ENCODE measurements around the gene MAP2. TPM values are rescaled to one million over a fixed set of nuclear protein-coding genes. Genes with fewer than 3 reads are reported as not detected.

The MAP2 gene
- total and polyA plus RNA-seq, 4 donors, result 0.70 to 4.2 (median 1.9) TPM

DNA sequence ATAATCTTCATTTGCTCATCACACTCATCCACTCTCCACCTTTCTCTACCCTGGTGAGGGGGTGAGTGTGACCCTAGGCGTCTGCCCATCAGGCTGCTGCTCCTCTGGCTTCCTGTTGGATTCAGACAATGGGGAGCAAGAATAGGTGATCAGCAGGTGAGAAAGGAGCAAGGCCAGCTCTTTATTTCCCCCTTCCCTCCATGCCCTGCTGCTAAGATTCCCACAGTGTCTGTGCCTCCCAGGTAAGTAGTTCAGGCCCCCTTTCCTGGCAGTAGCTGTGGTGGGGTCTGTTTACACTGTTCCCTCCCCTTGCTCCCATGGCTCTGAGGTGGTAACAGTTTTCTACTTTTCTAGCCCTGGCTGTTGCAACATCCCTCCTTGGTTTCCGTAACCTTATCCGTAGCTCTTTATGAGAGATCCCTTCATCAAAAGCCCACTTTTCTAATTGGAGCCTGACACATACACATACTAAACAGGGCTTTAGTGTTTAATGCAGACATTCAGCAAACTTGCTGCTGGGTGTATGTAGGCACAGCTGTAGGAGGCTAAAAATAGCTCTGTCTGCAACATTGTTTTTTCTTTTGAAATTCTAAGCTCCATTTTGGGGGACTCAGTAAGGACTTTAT lies 27.5 kb downstream of the MAP2 start:
- 84% methylated on average over 3 of the region's 3 CpGs for WGBS
- Histone ChIP-seq H3K27ac (ENCODE audit: low read depth in 1 of 2, low read length in 2 of 2) (no peak overlapping the region), H3K27me3 (ENCODE audit: control insufficient read depth in 4 of 4, insufficient read depth in 4 of 4, low read length in 3 of 4) (no peaks in the 10 kb centered on the region)

GRCh38 chr2:209456489-209456888 lies 32.6 kb downstream of the MAP2 start:
- Histone ChIP-seq H3K9me3 (ENCODE audit: control insufficient read depth in 4 of 4, low read length in 3 of 4) (no peaks in the 10 kb centered on the region), H3K4me1 (ENCODE audit: control insufficient read depth in 4 of 4, insufficient read depth in 4 of 4, low read length in 3 of 4) (peaks cover 0 to 8% (median 0%) of the 10 kb centered on the region in 4 donors), H3K9ac (ENCODE audit: low read depth in 1 of 2, low read length in 2 of 2) (no peak overlapping the region), H3K4me3 (ENCODE audit: low read depth in 1 of 3, low read length in 3 of 3) (no peak overlapping the region), H3K36me3 (ENCODE audit: control insufficient read depth in 4 of 4, insufficient read depth in 3 of 4, low read depth in 1 of 4, low read length in 3 of 4) (no peaks in the 10 kb centered on the region), H3K27ac (ENCODE audit: low read depth in 1 of 2, low read length in 2 of 2) (no peak overlapping the region), H3K27me3 (ENCODE audit: control insufficient read depth in 4 of 4, insufficient read depth in 4 of 4, low read length in 3 of 4) (no peaks in the 10 kb centered on the region)
- DNase-seq (ENCODE audit: low spot score), result no peak
- no peak for TF ChIP-seq TAF1 (conservative IDR thresholded peaks at IDR 0.05)
- TF ChIP-seq NR2F2 (IDR thresholded peaks at IDR 0.05), result no peak
- no peak for TF ChIP-seq EGR1 (IDR thresholded peaks at IDR 0.05; ENCODE audit: low read depth in 2 of 2)
- no peak for TF ChIP-seq RXRA (IDR thresholded peaks at IDR 0.05)
- no peak for TF ChIP-seq HNF4A (conservative IDR thresholded peaks at IDR 0.05)
- no peak for TF ChIP-seq REST (IDR thresholded peaks at IDR 0.05)
- TF ChIP-seq YY1 (IDR thresholded peaks at IDR 0.05), result no peak
- TF ChIP-seq MAX (IDR thresholded peaks at IDR 0.05), result no peak
- TF ChIP-seq, protein P1, sequence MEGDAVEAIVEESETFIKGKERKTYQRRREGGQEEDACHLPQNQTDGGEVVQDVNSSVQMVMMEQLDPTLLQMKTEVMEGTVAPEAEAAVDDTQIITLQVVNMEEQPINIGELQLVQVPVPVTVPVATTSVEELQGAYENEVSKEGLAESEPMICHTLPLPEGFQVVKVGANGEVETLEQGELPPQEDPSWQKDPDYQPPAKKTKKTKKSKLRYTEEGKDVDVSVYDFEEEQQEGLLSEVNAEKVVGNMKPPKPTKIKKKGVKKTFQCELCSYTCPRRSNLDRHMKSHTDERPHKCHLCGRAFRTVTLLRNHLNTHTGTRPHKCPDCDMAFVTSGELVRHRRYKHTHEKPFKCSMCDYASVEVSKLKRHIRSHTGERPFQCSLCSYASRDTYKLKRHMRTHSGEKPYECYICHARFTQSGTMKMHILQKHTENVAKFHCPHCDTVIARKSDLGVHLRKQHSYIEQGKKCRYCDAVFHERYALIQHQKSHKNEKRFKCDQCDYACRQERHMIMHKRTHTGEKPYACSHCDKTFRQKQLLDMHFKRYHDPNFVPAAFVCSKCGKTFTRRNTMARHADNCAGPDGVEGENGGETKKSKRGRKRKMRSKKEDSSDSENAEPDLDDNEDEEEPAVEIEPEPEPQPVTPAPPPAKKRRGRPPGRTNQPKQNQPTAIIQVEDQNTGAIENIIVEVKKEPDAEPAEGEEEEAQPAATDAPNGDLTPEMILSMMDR (IDR thresholded peaks at IDR 0.05; ENCODE audit: low read depth, low read length, missing input control), result no peak

More for the DNA sequence above, 27.5 kb downstream of the MAP2 start:
- TF ChIP-seq, protein P1 (IDR thresholded peaks at IDR 0.05; ENCODE audit: low read depth, low read length, missing input control), result no peak
- TF ChIP-seq FOXA2 (IDR thresholded peaks at IDR 0.05) (no peak), REST (IDR thresholded peaks at IDR 0.05) (no peak), YY1 (IDR thresholded peaks at IDR 0.05) (no peak), GABPA (IDR thresholded peaks at IDR 0.05 in 1 of 2, conservative IDR thresholded peaks at IDR 0.05 in 1 of 2) (no peak), RXRA (IDR thresholded peaks at IDR 0.05) (no peak), MAX (IDR thresholded peaks at IDR 0.05) (no peak), RAD21 (IDR thresholded peaks at IDR 0.05) (no peak), JUND (IDR thresholded peaks at IDR 0.05) (no peak), HNF4G (IDR thresholded peaks at IDR 0.05) (no peak), TAF1 (conservative IDR thresholded peaks at IDR 0.05) (no peak), EGR1 (IDR thresholded peaks at IDR 0.05; ENCODE audit: low read depth in 2 of 2) (no peak)
- Histone ChIP-seq H3K9me3 (ENCODE audit: control insufficient read depth in 4 of 4, low read length in 3 of 4) (no peaks in the 10 kb centered on the region), H3K4me3 (ENCODE audit: low read depth in 1 of 3, low read length in 3 of 3) (no peak overlapping the region), H3K36me3 (ENCODE audit: control insufficient read depth in 4 of 4, insufficient read depth in 3 of 4, low read depth in 1 of 4, low read length in 3 of 4) (no peaks in the 10 kb centered on the region), H3K9ac (ENCODE audit: low read depth in 1 of 2, low read length in 2 of 2) (no peak overlapping the region), H3K4me1 (ENCODE audit: control insufficient read depth in 4 of 4, insufficient read depth in 4 of 4, low read length in 3 of 4) (no peaks in the 10 kb centered on the region)
- no peak for DNase-seq (ENCODE audit: low spot score)

Data from liver (tissue), 9 donors.